Epithelial cell of proximal tubule (primary cell): ENCODE results near the gene FANCI. TPM values are rescaled to one million over a fixed set of nuclear protein-coding genes. Genes with fewer than 3 reads are reported as not detected.

Experiments
- DNase-seq: peaks from one replicate; pipeline ENCODE4 v3.0.0-alpha.2; 2011; ENCODE audit warnings: low read depth
- H3K4me3 ChIP-seq: 2 replicates; pipeline ENCODE4 v1.5.1; 2011; ENCODE audit warnings: low read depth, mild to moderate bottlenecking, low read length
- CTCF ChIP-seq: conservative IDR thresholded peaks from 2 replicates; pipeline ENCODE4 v1.5.1; 2012; ENCODE audit warnings: low read depth, mild to moderate bottlenecking, low read length
- total RNA-seq: library from RNA; depleted of rRNA; stranded (reverse); fragments of >200 nt; gene quantifications from 2 replicates; pipeline ENCODE4 v1.2.3, GENCODE V29; 2015

Gene FANCI
- total RNA-seq, 1 donor from 2014 or later, result 49.4 TPM

GRCh38 chr15:89206908-89207331, 36.9 kb upstream of the FANCI start:
- no peak for DNase-seq
- peak overlapping the region; percentile 39 for H3K4me3 ChIP-seq
- peak; percentile 92 for TF ChIP-seq CTCF

- no peak overlapping the region for H3K4me3 ChIP-seq
- DNase-seq, result no peak
- TF ChIP-seq CTCF, result no peak
These were observed 35.5 kb upstream of the FANCI start for GRCh38 chr15:89208256-89208655.

GRCh38 chr15:89209057-89209456, 34.7 kb upstream of the FANCI start:
- H3K4me3 ChIP-seq, result no peak overlapping the region
- no peak for TF ChIP-seq CTCF
- DNase-seq, result no peak

- no peak overlapping the region for H3K4me3 ChIP-seq
- TF ChIP-seq CTCF, result no peak
- no peak for DNase-seq
These were observed 32.1 kb upstream of the FANCI start for GRCh38 chr15:89211678-89212170.

GRCh38 chr15:89215627-89216026, 28.2 kb upstream of the FANCI start:
- no peak for TF ChIP-seq CTCF
- H3K4me3 ChIP-seq, result no peak overlapping the region
- no peak for DNase-seq

GRCh38 chr15:89217031-89217430, 26.7 kb upstream of the FANCI start:
- H3K4me3 ChIP-seq, result no peak overlapping the region
- TF ChIP-seq CTCF, result no peak
- no peak for DNase-seq

GRCh38 chr15:89217686-89218376, 25.9 kb upstream of the FANCI start:
- H3K4me3 ChIP-seq, result no peak overlapping the region
- no peak for DNase-seq
- TF ChIP-seq CTCF, result no peak
